Astrocyte (in vitro differentiated cells and primary cell): ENCODE results near the gene TK1. TPM values are rescaled to one million over a fixed set of nuclear protein-coding genes. Genes with fewer than 3 reads are reported as not detected.

Experiments
- DNase-seq: peaks from one replicate; pipeline ENCODE4 v3.0.0-alpha.2; 2010; ENCODE audit warnings: low read depth
- FAIRE-seq: peaks from 2 replicates; lab custom pipeline; 2011; peaks lifted over from hg19 to GRCh38; lab: Jason Lieb, UNC
- H2AFZ ChIP-seq: 2 replicates; pipeline ENCODE4 v1.6.0; 2012; ENCODE audit warnings: low read depth, low read length, inconsistent platforms
- H3K27ac ChIP-seq: 2 replicates; pipeline ENCODE4 v1.5.1; 2011; ENCODE audit warnings: low read depth, low read length, inconsistent platforms
- H3K27me3 ChIP-seq: 2 replicates; pipeline ENCODE4 v1.6.0; 2011; ENCODE audit warnings: low read length, inconsistent platforms; ENCODE audit not compliant: insufficient read depth
- H3K36me3 ChIP-seq: 2 replicates; pipeline ENCODE4 v1.5.1; 2011; ENCODE audit warnings: low read length, inconsistent platforms; ENCODE audit not compliant: insufficient read depth
- H3K4me1 ChIP-seq: 2 replicates; pipeline ENCODE4 v1.5.1; 2011; ENCODE audit warnings: low read length, inconsistent platforms; ENCODE audit not compliant: insufficient read depth
- H3K4me2 ChIP-seq: 2 replicates; pipeline ENCODE4 v1.6.0; 2012; ENCODE audit warnings: low read length, inconsistent platforms
- H3K4me3 ChIP-seq: 2 replicates; pipeline ENCODE4 v1.5.1; 2011; ENCODE audit warnings: low read depth, mild to moderate bottlenecking, low read length, inconsistent platforms; ENCODE audit not compliant: insufficient read depth
- H3K79me2 ChIP-seq: 2 replicates; pipeline ENCODE4 v1.6.0; 2012; ENCODE audit warnings: mild to moderate bottlenecking, low read length, inconsistent platforms; ENCODE audit not compliant: insufficient read depth
- H3K9ac ChIP-seq: 2 replicates; pipeline ENCODE4 v1.6.0; 2012; ENCODE audit warnings: mild to moderate bottlenecking, low read length, inconsistent platforms
- H3K9me3 ChIP-seq: 2 replicates; pipeline ENCODE4 v1.5.1; 2012; ENCODE audit warnings: low read depth, mild to moderate bottlenecking, low read length, inconsistent platforms; ENCODE audit not compliant: insufficient read depth
- H4K20me1 ChIP-seq: 2 replicates; pipeline ENCODE4 v1.6.0; 2012; ENCODE audit warnings: low read length, inconsistent platforms; ENCODE audit not compliant: insufficient read depth
- H3K27ac Mint-ChIP-seq: one replicate; pipeline ENCODE4 v1.8.0; 2021; ENCODE audit warnings: mild to moderate bottlenecking, mixed read lengths; ENCODE audit not compliant: unreplicated experiment
- H3K27me3 Mint-ChIP-seq: one replicate; pipeline ENCODE4 v1.8.0; 2021; ENCODE audit warnings: low read depth, mixed read lengths; ENCODE audit not compliant: unreplicated experiment
- H3K36me3 Mint-ChIP-seq: one replicate; pipeline ENCODE4 v1.8.0; 2021; ENCODE audit warnings: low read depth, mixed read lengths; ENCODE audit not compliant: unreplicated experiment
- H3K4me1 Mint-ChIP-seq: one replicate; pipeline ENCODE4 v1.8.0; 2021; ENCODE audit warnings: low read depth, mixed read lengths; ENCODE audit not compliant: unreplicated experiment
- H3K4me3 Mint-ChIP-seq: one replicate; pipeline ENCODE4 v1.8.0; 2021; ENCODE audit warnings: mild to moderate bottlenecking, moderate library complexity, mixed read lengths; ENCODE audit not compliant: unreplicated experiment
- H3K9me3 Mint-ChIP-seq: one replicate; pipeline ENCODE4 v1.8.0; 2021; ENCODE audit warnings: mild to moderate bottlenecking, mixed read lengths; ENCODE audit not compliant: unreplicated experiment
- EZH2 ChIP-seq: IDR thresholded peaks from 2 replicates; pipeline ENCODE4 v1.6.1; 2012; ENCODE audit warnings: mild to moderate bottlenecking, low read length, inconsistent platforms; ENCODE audit not compliant: insufficient read depth
- total RNA-seq: library from RNA; stranded (reverse); gene quantifications from 2 replicates; pipeline ENCODE4 v1.2.1, GENCODE V29; 2021
- TF ChIP-seq, protein P1 (sequence below): IDR thresholded peaks from 2 replicates; pipeline ENCODE4 v1.5.1; 2011; ENCODE audit warnings: low read depth, mild to moderate bottlenecking, inconsistent platforms, low read length, moderate library complexity; ENCODE audit not compliant: insufficient read depth

TK1 gene
- total RNA-seq, 1 donor from 2014 or later = 7.5 TPM

DNA sequence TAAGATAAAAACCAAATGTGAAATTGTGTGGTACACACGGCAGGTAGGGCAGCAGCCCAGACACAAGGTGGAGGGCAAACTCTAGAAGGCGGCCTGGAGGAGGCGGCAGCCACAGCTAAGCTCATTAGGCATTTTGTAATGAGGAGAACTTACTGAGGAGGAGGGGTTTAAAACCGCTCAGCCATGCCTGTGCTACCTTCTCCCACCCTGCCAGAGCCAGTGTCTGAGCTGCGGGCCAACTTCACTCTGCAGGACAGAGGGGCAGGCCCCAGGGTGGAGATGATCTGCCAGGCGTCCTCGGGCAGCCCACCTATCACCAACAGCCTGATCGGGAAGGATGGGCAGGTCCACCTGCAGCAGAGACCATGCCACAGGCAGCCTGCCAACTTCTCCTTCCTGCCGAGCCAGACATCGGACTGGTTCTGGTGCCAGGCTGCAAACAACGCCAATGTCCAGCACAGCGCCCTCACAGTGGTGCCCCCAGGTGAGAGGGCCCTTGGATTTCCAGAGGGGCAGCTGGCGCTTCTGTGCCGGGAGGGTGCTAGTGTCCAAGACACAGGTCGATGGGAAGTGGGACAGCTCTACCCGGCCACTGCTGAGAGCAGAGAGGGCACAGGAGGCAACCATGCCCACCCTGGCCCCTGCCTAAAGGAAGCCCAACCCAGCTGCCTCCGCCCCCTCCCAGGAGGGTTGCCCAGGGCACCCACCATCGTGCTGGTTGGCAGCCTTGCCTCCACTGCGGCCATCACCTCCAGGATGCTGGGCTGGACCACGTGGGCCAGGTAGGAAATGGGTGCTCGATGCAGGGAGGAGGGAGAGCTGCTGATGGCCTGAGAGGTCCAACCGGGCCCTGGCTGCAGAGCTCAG is 22.7 kb downstream of the TK1 start:
- TF ChIP-seq, protein P1, sequence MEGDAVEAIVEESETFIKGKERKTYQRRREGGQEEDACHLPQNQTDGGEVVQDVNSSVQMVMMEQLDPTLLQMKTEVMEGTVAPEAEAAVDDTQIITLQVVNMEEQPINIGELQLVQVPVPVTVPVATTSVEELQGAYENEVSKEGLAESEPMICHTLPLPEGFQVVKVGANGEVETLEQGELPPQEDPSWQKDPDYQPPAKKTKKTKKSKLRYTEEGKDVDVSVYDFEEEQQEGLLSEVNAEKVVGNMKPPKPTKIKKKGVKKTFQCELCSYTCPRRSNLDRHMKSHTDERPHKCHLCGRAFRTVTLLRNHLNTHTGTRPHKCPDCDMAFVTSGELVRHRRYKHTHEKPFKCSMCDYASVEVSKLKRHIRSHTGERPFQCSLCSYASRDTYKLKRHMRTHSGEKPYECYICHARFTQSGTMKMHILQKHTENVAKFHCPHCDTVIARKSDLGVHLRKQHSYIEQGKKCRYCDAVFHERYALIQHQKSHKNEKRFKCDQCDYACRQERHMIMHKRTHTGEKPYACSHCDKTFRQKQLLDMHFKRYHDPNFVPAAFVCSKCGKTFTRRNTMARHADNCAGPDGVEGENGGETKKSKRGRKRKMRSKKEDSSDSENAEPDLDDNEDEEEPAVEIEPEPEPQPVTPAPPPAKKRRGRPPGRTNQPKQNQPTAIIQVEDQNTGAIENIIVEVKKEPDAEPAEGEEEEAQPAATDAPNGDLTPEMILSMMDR = no peak
- TF ChIP-seq EZH2 = no peak
- H3K4me1 Mint-ChIP-seq = peaks cover 6% of the 10 kb centered on the region
- H3K9me3 Mint-ChIP-seq = no peaks in the 10 kb centered on the region
- no peak overlapping the region for H3K4me2 ChIP-seq
- peaks cover 3% of the 10 kb centered on the region for H3K27me3 Mint-ChIP-seq
- no peak overlapping the region for H3K27ac ChIP-seq
- no peak for DNase-seq
- H2AFZ ChIP-seq = no peak overlapping the region
- H4K20me1 ChIP-seq = no peaks in the 10 kb centered on the region
- H3K9ac ChIP-seq = no peak overlapping the region
- no peaks in the 10 kb centered on the region for H3K27me3 ChIP-seq
- H3K4me1 ChIP-seq = no peaks in the 10 kb centered on the region
- no peak for FAIRE-seq
- H3K9me3 ChIP-seq = no peaks in the 10 kb centered on the region
- no peak overlapping the region for H3K4me3 ChIP-seq
- H3K4me3 Mint-ChIP-seq = no peak overlapping the region
- no peak overlapping the region for H3K27ac Mint-ChIP-seq
- H3K36me3 Mint-ChIP-seq = no peaks in the 10 kb centered on the region
- no peaks in the 10 kb centered on the region for H3K79me2 ChIP-seq
- H3K36me3 ChIP-seq = no peaks in the 10 kb centered on the region

DNA sequence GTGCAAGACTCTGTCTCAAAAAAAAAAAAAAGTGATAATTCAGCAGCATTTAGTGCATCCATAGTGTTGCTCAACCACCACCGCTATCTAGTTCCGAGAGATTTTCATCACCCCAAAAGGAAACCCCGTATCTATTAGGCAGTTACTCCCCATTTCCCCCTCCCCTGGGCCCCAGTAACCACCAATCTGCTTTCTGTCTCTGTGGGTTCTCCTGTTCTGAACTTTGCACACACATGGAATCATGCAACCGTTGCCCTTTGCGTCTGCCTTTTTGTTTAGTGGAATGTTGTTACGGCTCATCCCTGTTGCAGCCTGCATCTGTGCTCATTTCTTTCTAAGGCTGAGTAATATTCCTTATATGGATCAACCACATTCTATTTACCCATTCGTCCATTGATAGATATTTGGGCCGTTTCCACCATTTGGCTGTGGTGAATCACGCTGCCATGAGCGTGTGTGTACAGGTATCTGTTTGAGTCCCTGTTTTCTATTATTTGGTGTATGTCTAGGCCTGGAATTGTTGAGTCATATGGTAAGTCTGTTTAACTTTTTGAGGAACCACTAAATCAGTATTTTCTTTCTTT is 27.2 kb downstream of the TK1 start:
- no peaks in the 10 kb centered on the region for H3K36me3 Mint-ChIP-seq
- Histone ChIP-seq H3K9ac (no peak overlapping the region), H3K36me3 (no peaks in the 10 kb centered on the region), H3K27me3 (no peaks in the 10 kb centered on the region), H3K9me3 (no peaks in the 10 kb centered on the region), H3K27ac (no peak overlapping the region), H3K4me1 (no peaks in the 10 kb centered on the region), H3K79me2 (no peaks in the 10 kb centered on the region), H4K20me1 (no peaks in the 10 kb centered on the region), H3K4me2 (no peak overlapping the region), H2AFZ (no peak overlapping the region), H3K4me3 (no peak overlapping the region)
- no peaks in the 10 kb centered on the region for H3K9me3 Mint-ChIP-seq
- DNase-seq = peak; percentile 83
- H3K4me1 Mint-ChIP-seq = peaks cover 8% of the 10 kb centered on the region
- H3K27me3 Mint-ChIP-seq = no peaks in the 10 kb centered on the region
- TF ChIP-seq, protein P1 = no peak
- TF ChIP-seq EZH2 = no peak
- FAIRE-seq = no peak
- no peak overlapping the region for H3K4me3 Mint-ChIP-seq
- H3K27ac Mint-ChIP-seq = no peak overlapping the region
